Measurements from ENCODE around the gene SLC20A1.

GRCh38 chr2:112671801-112672200, 26.1 kb downstream of the SLC20A1 start:
- TF ChIP-seq, protein P1, sequence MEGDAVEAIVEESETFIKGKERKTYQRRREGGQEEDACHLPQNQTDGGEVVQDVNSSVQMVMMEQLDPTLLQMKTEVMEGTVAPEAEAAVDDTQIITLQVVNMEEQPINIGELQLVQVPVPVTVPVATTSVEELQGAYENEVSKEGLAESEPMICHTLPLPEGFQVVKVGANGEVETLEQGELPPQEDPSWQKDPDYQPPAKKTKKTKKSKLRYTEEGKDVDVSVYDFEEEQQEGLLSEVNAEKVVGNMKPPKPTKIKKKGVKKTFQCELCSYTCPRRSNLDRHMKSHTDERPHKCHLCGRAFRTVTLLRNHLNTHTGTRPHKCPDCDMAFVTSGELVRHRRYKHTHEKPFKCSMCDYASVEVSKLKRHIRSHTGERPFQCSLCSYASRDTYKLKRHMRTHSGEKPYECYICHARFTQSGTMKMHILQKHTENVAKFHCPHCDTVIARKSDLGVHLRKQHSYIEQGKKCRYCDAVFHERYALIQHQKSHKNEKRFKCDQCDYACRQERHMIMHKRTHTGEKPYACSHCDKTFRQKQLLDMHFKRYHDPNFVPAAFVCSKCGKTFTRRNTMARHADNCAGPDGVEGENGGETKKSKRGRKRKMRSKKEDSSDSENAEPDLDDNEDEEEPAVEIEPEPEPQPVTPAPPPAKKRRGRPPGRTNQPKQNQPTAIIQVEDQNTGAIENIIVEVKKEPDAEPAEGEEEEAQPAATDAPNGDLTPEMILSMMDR (IDR thresholded peaks at IDR 0.05; ENCODE audit: insufficient read depth, low read depth, low read length), result no peak
- TF ChIP-seq EZH2 (IDR thresholded peaks at IDR 0.05; ENCODE audit: insufficient read depth, low read length), result no peak

Measured in astrocyte (in vitro differentiated cells and primary cell).